Measurements from ENCODE around the gene ZNF23.

The ZNF23 gene

DNA sequence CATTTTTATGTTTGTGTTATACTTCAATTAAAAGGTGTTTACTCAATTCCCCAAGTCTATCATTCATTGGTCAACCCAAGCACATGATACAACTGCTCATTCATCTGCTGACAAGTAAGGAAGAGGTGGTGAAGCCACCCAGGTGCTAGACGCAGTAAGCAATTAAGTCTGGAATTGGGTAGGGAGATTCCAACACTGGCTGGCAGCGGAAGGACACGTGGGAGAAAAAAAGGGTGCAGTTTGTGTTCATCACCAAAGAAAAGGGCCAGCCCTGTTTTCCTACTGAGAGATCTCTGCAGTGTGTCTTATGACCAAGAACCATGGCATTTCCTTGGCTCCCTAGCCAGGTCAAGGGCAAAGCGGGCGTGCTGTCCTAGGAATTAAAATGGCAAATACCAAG, 11.8 kb upstream of the ZNF23 start:
- Histone ChIP-seq H3K27me3 (ENCODE audit: insufficient read depth, poor library complexity, severe bottlenecking) (no peaks in the 10 kb centered on the region), H3K27ac (replicated peaks) (no peak overlapping the region), H3K4me3 (replicated peaks; ENCODE audit: insufficient read depth, low read length) (no peak overlapping the region)
- TF ChIP-seq, protein P1, sequence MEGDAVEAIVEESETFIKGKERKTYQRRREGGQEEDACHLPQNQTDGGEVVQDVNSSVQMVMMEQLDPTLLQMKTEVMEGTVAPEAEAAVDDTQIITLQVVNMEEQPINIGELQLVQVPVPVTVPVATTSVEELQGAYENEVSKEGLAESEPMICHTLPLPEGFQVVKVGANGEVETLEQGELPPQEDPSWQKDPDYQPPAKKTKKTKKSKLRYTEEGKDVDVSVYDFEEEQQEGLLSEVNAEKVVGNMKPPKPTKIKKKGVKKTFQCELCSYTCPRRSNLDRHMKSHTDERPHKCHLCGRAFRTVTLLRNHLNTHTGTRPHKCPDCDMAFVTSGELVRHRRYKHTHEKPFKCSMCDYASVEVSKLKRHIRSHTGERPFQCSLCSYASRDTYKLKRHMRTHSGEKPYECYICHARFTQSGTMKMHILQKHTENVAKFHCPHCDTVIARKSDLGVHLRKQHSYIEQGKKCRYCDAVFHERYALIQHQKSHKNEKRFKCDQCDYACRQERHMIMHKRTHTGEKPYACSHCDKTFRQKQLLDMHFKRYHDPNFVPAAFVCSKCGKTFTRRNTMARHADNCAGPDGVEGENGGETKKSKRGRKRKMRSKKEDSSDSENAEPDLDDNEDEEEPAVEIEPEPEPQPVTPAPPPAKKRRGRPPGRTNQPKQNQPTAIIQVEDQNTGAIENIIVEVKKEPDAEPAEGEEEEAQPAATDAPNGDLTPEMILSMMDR (IDR thresholded peaks at IDR 0.05; ENCODE audit: insufficient read depth, low read length), result no peak
- no peak for TF ChIP-seq POLR2AphosphoS5 (IDR thresholded peaks at IDR 0.05; ENCODE audit: low read depth)
- DNase-seq (ENCODE audit: low read depth in 1 of 2, low spot score in 1 of 2), result no peak

DNA sequence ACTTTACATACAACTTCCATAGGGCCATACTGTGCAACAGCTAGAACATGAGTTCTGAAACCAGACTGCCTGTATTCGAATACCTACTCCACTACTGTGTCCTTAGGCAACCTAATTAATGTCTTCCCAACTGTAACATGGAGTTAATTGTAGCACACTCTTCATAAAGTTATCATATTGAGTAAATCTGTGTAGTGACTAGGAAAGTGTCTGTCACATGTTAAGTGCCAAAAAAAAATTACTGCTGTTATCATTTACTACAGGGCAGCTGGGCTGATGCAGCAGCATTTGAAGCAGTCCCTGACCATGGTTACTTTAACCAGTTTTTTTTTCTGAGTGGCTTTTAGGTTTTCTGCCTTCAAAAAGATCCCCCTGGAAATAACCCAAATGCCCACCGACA, 10.9 kb upstream of the ZNF23 start:
- DNase-seq (ENCODE audit: low read depth in 1 of 2, low spot score in 1 of 2), result no peak
- Histone ChIP-seq H3K27ac (replicated peaks) (no peak overlapping the region), H3K27me3 (ENCODE audit: insufficient read depth, poor library complexity, severe bottlenecking) (no peaks in the 10 kb centered on the region), H3K4me3 (replicated peaks; ENCODE audit: insufficient read depth, low read length) (no peak overlapping the region)
- TF ChIP-seq GABPA (IDR thresholded peaks at IDR 0.05; ENCODE audit: low read depth) (no peak), POLR2AphosphoS5 (IDR thresholded peaks at IDR 0.05; ENCODE audit: low read depth) (no peak), SPI1 (IDR thresholded peaks at IDR 0.05; ENCODE audit: borderline replicate concordance, low read depth) (no peak)
- TF ChIP-seq, protein P1 (IDR thresholded peaks at IDR 0.05; ENCODE audit: insufficient read depth, low read length), result no peak
- TF ChIP-seq, protein P2, sequence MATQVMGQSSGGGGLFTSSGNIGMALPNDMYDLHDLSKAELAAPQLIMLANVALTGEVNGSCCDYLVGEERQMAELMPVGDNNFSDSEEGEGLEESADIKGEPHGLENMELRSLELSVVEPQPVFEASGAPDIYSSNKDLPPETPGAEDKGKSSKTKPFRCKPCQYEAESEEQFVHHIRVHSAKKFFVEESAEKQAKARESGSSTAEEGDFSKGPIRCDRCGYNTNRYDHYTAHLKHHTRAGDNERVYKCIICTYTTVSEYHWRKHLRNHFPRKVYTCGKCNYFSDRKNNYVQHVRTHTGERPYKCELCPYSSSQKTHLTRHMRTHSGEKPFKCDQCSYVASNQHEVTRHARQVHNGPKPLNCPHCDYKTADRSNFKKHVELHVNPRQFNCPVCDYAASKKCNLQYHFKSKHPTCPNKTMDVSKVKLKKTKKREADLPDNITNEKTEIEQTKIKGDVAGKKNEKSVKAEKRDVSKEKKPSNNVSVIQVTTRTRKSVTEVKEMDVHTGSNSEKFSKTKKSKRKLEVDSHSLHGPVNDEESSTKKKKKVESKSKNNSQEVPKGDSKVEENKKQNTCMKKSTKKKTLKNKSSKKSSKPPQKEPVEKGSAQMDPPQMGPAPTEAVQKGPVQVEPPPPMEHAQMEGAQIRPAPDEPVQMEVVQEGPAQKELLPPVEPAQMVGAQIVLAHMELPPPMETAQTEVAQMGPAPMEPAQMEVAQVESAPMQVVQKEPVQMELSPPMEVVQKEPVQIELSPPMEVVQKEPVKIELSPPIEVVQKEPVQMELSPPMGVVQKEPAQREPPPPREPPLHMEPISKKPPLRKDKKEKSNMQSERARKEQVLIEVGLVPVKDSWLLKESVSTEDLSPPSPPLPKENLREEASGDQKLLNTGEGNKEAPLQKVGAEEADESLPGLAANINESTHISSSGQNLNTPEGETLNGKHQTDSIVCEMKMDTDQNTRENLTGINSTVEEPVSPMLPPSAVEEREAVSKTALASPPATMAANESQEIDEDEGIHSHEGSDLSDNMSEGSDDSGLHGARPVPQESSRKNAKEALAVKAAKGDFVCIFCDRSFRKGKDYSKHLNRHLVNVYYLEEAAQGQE (IDR thresholded peaks at IDR 0.05; ENCODE audit: insufficient replicate concordance, low read depth), result no peak

DNA sequence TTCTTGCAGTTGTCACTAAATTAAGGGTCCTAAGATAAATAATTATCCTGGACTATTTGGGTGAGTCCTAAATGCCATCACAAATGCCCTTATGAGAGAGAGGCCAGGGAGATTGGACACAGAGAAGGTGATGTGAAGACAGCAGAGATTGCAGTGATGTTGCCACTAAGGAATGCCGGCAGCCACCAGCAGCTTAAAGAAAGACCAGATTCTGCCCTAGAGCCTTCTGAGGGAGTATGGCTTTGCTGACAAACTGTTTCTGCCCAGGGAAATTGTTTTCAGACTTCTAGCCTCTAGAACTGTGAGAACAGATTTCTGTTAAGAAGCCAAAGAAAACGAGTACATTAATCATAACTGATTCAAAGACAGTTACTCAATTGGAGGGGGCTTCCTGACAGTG, 10.0 kb upstream of the ZNF23 start:
- Histone ChIP-seq H3K27ac (replicated peaks) (no peak overlapping the region), H3K4me3 (replicated peaks; ENCODE audit: insufficient read depth, low read length) (no peak overlapping the region), H3K27me3 (ENCODE audit: insufficient read depth, poor library complexity, severe bottlenecking) (no peaks in the 10 kb centered on the region)
- no peak for DNase-seq (ENCODE audit: low read depth in 1 of 2, low spot score in 1 of 2)
- no peak for TF ChIP-seq SPI1 (IDR thresholded peaks at IDR 0.05; ENCODE audit: borderline replicate concordance, low read depth)
- TF ChIP-seq POLR2AphosphoS5 (IDR thresholded peaks at IDR 0.05; ENCODE audit: low read depth), result no peak
- TF ChIP-seq, protein P2 (IDR thresholded peaks at IDR 0.05; ENCODE audit: insufficient replicate concordance, low read depth), result no peak
- no peak for TF ChIP-seq GABPA (IDR thresholded peaks at IDR 0.05; ENCODE audit: low read depth)
- TF ChIP-seq, protein P1 (IDR thresholded peaks at IDR 0.05; ENCODE audit: insufficient read depth, low read length), result no peak

DNA sequence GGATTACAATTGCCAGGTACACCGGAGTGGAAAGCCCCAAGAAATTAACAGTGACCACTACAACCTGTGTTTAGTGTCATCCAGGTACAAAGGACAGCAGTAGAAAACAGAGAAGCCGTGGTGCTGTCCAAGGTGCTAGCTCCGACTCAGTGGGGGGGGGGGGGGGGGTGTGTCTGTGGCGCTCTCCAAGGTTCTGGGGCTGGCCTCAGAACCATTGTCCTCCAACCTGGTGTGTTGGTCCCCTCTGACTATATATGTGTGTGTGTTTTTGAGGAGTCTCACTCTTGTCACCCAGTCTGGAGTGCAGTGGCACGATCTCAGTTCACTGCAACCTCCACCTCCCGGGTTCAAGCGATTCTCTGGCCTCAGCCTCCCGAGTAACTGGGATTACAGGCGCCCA, 5.8 kb upstream of the ZNF23 start:
- Histone ChIP-seq H3K27me3 (ENCODE audit: insufficient read depth, poor library complexity, severe bottlenecking) (no peaks in the 10 kb centered on the region), H3K4me3 (replicated peaks; ENCODE audit: insufficient read depth, low read length) (no peak overlapping the region), H3K27ac (replicated peaks) (no peak overlapping the region)
- no peak for DNase-seq (ENCODE audit: low read depth in 1 of 2, low spot score in 1 of 2)
- no peak for TF ChIP-seq GABPA (IDR thresholded peaks at IDR 0.05; ENCODE audit: low read depth)
- TF ChIP-seq, protein P2 (IDR thresholded peaks at IDR 0.05; ENCODE audit: insufficient replicate concordance, low read depth), result peak; percentile 98

Data from HL-60 (cell line).